ENCODE measurements around the gene ARSB. TPM values are rescaled to one million over a fixed set of nuclear protein-coding genes. Genes with fewer than 3 reads are reported as not detected.

Gene ARSB
- total and polyA plus RNA-seq, 9 of the 15 experiments (the other 6 are each of a cell fraction or from before 2014, with no cell fraction given): 0.52 to 4.6 (median 2.4) TPM

GRCh38 chr5:78956901-78957300 is 28.2 kb downstream of the ARSB start:
- POLR2A ChIA-PET: interaction anchor here (1.0 kb wide), 1 partner anchor 10 kb away, joined by 3 read pairs; no protein-coding TSS in a partner anchor
- Histone ChIP-seq H3K27ac (ENCODE audit: extremely low read depth, low read depth, low read length) (no peak overlapping the region), H4K20me1 (replicated peaks; ENCODE audit: control insufficient read depth, insufficient read depth, low read length) (no peaks in the 10 kb centered on the region), H3K9me1 (ENCODE audit: control insufficient read depth, insufficient read depth, low read length) (no peaks in the 10 kb centered on the region), H3K27me3 (ENCODE audit: control insufficient read depth in 2 of 2, insufficient read depth in 2 of 2, low read length in 2 of 2) (no peaks in the 10 kb centered on the region), H3K4me3 (no peak overlapping the region), H3K36me3 (ENCODE audit: control insufficient read depth, insufficient read depth, low read length) (no peaks in the 10 kb centered on the region), H3K9ac (ENCODE audit: insufficient read depth in 1 of 2, low read depth in 2 of 2, low read length in 2 of 2) (no peak overlapping the region), H3K9me3 (replicated peaks; ENCODE audit: control insufficient read depth, insufficient read depth, low read depth, low read length) (no peaks in the 10 kb centered on the region), H3K79me2 (ENCODE audit: control insufficient read depth, insufficient read depth, low read length) (no peaks in the 10 kb centered on the region), H3K4me2 (ENCODE audit: insufficient read depth, low read length) (no peak overlapping the region), H3K4me1 (replicated peaks in 1 of 2; ENCODE audit: control insufficient read depth in 2 of 2, insufficient read depth in 2 of 2, low read length in 2 of 2) (no peaks in the 10 kb centered on the region), H2AFZ (ENCODE audit: low read depth, low read length) (no peak overlapping the region)
- intact Hi-C loops (cut with micrococcal nuclease): no loop called here
- in situ Hi-C loops (cut with MboI): no loop called here
- CTCF ChIA-PET (ENCODE audit: low intra/inter-chr PET ratio): no interaction called here
- WGBS (ENCODE audit: insufficient coverage, low coverage, missing lambda C conversion rate): 0% methylated on average over 1 of the region's 1 CpG
- no peak for FAIRE-seq
- no peak for TF ChIP-seq HMGN3 (IDR thresholded peaks at IDR 0.05; ENCODE audit: borderline replicate concordance, extremely low read depth, insufficient read length, low read depth, low read length)
- no peak for TF ChIP-seq PTTG1 (tag; IDR thresholded peaks at IDR 0.05; ENCODE audit: low read depth)
- TF ChIP-seq FOSL1 (tag; conservative IDR thresholded peaks at IDR 0.05): no peak
- TF ChIP-seq MYNN (IDR thresholded peaks at IDR 0.05): no peak
- no peak for TF ChIP-seq MYNN (CRISPR knock-in tag; IDR thresholded peaks at IDR 0.05)
- TF ChIP-seq, protein P1, sequence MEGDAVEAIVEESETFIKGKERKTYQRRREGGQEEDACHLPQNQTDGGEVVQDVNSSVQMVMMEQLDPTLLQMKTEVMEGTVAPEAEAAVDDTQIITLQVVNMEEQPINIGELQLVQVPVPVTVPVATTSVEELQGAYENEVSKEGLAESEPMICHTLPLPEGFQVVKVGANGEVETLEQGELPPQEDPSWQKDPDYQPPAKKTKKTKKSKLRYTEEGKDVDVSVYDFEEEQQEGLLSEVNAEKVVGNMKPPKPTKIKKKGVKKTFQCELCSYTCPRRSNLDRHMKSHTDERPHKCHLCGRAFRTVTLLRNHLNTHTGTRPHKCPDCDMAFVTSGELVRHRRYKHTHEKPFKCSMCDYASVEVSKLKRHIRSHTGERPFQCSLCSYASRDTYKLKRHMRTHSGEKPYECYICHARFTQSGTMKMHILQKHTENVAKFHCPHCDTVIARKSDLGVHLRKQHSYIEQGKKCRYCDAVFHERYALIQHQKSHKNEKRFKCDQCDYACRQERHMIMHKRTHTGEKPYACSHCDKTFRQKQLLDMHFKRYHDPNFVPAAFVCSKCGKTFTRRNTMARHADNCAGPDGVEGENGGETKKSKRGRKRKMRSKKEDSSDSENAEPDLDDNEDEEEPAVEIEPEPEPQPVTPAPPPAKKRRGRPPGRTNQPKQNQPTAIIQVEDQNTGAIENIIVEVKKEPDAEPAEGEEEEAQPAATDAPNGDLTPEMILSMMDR (IDR thresholded peaks at IDR 0.05 in 2 of 3, conservative IDR thresholded peaks at IDR 0.05 in 1 of 3; ENCODE audit: insufficient read depth in 2 of 3, low read depth in 1 of 3, low read length in 3 of 3): no peak
- TF ChIP-seq HCFC1 (IDR thresholded peaks at IDR 0.05; ENCODE audit: low read depth, low read length): no peak
- no peak for TF ChIP-seq STAT5A (IDR thresholded peaks at IDR 0.05; ENCODE audit: borderline replicate concordance, low read length)
- no peak for TF ChIP-seq ZNF316 (IDR thresholded peaks at IDR 0.05)
- TF ChIP-seq KLF1 (tag; IDR thresholded peaks at IDR 0.05): no peak
- TF ChIP-seq FUS (optimal IDR thresholded peaks at IDR 0.05; ENCODE audit: low read depth, low read length): no peak
- no peak for TF ChIP-seq NFE2L1 (tag; IDR thresholded peaks at IDR 0.05; ENCODE audit: borderline replicate concordance, low read depth)
- TF ChIP-seq SMARCA4 (IDR thresholded peaks at IDR 0.05): no peak
- no peak for TF ChIP-seq SETDB1 (IDR thresholded peaks at IDR 0.05; ENCODE audit: low read length)
- no peak for TF ChIP-seq ZSCAN29 (IDR thresholded peaks at IDR 0.05)
- no peak for DNase-seq (ENCODE audit: extremely low read depth in 1 of 4, low spot score in 3 of 4)
- no peak for ATAC-seq
- BruUV-seq (replicated peaks): no TSS peak

Measured in K562 (cell line).